Activated CD4-positive, alpha-beta T cell treated with anti-CD3 and anti-CD28 coated beads for 48 hours (primary cell): ENCODE measurements around the gene PRXL2B.

Source experiments
- DNase-seq: peaks from one replicate; pipeline ENCODE4 v3.0.0-alpha.2; 2020

Gene PRXL2B

GRCh38 chr1:2602866-2603520, 16.4 kb downstream of the PRXL2B start:
- DNase-seq, result no peak

DNA sequence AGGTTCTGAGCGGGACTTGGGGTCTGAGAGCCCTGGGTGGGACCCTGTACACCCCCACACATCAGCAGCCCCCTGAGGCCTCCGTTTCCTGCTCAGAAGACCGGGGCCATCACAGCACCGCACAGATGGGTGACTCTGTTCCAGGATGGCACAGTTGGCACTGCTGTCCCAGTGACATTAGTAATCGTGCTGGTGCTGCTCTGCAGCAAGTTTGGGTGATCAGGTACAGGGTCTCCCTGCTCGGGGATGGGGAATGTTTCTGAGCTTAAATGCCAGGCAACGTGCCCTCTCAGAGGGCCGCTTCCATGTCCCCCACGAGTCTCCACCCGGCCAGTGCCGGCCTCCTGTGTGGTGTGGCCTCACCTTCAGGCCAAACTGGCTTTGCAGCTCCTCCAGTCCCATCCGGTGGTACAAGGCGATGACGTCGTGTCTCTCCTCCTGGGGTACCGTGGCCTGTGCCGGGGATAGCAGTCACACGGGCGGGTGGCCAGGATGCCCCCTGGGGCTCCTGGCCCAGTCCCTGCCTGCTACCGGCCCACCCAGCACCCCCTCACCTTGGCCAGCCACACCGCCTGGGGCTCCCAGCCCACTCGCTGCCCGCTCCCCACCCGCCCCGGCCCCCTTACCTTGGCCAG, 17.1 kb downstream of the PRXL2B start:
- DNase-seq, result no peak

DNA sequence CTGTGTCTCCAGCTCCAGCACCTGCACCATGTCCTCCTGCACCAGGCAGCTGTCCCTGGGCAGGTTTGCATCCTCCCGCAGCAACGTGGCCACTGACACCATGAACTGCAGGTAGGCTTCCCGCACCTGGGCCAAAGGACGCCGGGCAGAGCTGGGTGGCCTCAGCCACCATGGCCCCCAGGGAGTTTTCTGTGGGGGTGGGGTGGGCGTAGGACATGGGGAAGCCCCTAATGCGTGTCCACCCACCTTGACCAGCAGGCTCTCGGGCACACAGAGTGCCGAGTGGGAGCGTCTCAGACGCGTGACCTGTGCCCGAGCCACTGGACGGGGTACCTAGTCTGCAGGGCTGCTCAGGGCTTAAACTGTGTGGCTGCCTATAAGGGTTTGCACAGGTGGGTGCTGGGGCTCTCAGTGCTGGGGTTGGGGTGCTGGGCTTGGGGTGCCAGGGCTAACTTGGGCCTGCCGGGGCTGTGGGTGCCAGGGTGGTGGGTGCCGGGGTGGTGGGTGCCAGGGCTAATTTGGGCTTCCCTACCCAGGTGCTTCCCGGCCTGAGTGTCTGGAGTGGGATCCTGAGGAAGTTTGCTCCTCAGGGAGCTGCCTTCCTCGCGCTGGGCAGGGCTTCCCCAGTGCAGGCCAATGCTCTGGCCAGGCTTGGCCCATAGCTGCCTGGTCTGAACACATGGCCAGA, 17.7 kb downstream of the PRXL2B start:
- no peak for DNase-seq

DNA sequence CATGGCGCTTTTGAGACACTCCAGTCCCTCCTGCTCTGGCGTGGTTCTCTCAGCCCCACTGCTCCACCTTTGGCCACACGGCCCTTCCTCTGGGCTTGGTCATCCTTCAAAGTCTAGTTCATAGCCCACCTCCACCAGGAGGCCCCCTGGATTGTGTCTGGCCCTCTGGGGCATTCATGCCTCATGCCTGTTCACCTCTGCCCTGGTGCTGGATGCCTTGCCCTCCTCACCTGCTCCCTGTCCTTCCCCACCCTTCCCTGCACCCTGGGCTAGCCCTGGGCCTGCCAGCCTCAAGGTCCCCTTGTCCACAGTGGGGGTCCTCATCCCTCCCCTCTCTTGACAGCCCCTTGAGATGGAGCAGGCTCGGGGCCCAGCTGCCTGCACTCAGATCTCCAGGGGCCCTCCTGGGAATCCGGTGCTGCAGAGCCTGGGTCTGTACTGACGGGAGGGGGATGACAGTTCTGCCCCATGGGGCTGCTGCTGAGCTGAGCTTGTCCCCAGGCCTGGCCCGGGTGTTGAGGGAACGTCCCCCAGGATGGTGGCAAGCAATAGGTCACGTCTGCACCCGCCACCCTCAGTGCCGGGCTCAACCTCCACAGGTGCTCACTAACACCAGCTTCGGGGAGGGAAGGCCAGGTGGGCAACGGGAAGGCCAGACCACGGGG, 18.4 kb downstream of the PRXL2B start:
- no peak for DNase-seq

DNA sequence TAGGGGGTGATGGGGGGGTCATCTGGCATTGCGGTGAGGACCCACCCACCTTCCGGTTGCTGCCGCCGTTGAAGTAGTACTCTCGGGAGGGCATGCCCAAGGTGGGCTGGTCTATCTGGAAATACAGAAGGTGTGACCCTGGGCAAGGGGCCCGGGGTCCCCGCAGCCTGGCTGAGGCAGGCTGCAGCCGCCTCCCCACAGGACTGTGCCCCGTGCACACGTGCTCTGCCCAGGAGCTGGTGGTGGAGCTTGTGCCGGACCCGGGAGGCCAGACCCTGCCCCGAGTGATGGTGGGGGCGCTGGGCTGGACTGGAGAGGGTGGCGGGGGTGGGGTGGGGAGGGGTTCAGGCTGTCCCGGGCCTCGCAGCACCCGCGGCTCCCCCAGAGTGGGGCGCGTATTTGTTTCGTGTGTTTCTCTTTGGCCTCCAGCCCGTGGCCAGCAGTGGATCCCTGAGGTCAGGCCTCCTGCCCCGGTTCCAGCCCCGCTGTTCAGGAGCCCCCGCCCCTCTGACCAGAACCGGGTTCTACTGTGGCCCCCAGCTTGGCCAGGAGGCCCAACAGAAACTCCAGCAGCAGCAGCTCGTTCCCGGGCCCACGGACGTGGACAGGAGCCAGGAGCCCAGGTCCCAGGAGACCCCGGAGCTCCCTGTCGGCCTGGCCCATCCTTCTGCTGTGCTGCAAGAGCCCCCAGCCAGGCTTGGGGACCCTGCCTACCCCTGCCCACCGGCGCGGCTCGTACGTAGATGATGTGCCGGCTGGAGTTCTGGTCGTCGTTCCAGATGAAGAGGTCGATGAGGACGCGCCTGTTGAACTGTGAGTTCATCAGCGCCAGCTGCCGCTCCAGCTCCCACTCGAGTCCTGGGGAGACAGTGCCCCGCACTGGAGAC, 19.2 kb downstream of the PRXL2B start:
- no peak for DNase-seq

DNA sequence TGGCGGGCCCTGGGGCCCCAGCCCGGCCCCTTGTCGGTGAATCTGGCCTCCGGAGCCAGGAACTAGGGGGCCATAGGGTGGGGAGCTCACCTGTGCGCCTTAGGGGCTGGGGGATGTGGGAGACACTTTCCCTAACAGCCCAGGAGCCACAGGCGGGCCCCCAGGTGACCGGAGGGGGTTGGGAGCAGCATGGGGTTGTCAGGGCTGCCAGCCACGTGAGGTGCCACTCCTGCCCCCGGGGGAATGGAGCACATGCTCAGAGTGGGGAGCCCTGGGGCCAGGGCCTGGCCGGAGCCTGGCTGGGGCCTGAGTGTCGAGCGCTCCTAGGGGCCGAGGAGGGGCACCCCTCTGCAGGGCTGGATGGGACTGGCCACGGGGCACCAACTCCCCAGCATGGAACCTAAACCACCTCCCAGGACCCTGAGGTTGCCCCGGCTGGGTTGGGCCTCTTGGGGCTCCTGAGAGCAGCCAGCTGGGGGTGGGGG, 19.9 kb downstream of the PRXL2B start:
- no peak for DNase-seq

- DNase-seq, result no peak
Observed at GRCh38 chr1:2606881-2607621, 20.5 kb downstream of the PRXL2B start.

- DNase-seq, result no peak
Observed at GRCh38 chr1:2607641-2608091, 21.1 kb downstream of the PRXL2B start.

- no peak for DNase-seq
Observed at GRCh38 chr1:2609319-2610035, 22.9 kb downstream of the PRXL2B start.

GRCh38 chr1:2610036-2610959, 23.7 kb downstream of the PRXL2B start:
- no peak for DNase-seq

DNA sequence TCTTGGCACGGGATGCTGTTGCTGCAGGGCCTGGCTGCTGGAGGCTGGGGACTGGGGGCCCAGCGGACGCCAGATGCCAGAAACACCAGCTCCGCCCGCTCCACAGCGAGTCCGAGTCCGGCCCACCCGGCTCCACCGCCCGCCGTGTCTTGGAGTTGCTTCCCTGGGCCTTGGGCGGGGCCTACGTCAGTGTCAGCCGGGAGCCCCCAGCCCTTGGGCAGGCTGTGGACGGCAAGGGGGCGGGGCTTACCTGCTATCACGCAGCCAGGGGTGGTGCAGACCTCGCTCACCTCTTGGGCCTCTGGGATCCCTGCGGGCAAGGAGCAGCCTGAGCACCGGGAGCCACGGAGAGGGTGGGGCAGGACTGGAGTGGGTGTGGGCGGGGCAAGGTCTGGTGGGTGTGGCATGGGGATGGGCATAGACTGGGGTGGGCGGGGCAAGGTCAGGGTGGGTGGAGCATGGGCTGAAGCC, 24.5 kb downstream of the PRXL2B start:
- DNase-seq, result peak; percentile 51

- DNase-seq, result no peak
Observed at GRCh38 chr1:2611621-2612437, 25.3 kb downstream of the PRXL2B start.

GRCh38 chr1:2612591-2613365, 26.2 kb downstream of the PRXL2B start:
- no peak for DNase-seq

GRCh38 chr1:2614145-2614544, 27.6 kb downstream of the PRXL2B start:
- DNase-seq, result no peak

- DNase-seq, result no peak
Observed at GRCh38 chr1:2617971-2618470, 31.4 kb downstream of the PRXL2B start.

DNA sequence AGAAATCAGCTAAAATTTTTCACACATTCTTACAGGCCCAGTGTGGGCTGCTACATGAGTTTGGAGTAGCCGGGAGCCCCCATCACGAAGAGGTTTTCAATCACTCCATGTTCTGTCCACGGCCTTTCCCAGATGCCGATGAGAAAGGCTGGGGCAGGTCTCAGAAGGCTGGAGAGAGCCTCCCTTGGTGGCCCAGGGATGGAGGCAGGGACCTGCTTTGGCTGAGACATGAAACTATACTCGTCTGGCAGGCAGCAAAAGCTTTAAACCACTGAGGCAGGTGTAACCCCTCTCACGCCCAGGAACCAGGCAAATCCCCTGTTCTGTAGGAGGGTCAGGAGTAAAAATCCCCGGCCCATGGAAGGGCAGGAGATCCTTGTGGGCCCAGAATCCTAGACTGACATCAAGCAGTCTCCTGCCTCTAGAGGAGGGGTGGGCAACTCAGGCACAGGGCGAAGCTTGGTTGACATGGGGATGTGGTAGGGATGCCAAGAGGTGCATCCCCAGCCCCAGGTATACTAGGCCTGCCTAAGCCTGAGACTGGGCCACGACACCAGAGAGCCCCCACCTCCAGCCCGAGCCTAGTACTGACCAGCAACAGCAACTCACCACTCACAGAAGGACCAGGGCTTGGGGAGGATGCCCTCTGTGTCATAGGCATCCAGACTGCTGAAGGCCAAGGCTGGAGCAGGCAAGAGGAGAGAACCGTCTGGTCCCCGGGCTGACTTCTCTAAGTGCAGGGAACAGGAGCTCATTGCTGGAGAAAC, 37.2 kb downstream of the PRXL2B start:
- no peak for DNase-seq

- DNase-seq, result no peak
Observed at GRCh38 chr1:2624735-2625300, 38.2 kb downstream of the PRXL2B start.
